ENCODE data around the gene FGF14.

The FGF14 gene

DNA sequence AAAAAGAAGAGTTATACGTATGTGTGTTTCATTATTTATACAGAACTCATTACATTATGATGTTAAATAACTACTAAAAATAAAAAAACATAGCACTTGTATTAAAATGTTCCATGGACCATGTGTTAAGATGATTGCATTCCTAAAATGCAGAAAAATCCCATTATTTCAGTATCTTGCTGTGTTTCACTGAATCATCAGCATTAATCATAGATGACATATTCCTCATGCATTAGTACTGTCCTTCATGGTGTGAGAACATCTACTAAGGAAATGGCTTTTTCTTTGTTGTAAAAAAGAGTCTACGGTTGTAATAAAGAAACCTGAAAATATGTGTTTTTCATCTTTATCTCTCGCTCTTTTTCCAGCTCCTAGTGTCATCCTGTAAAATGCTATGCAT lies 416.5 kb downstream of the FGF14 start:
- no peak for DNase-seq (ENCODE audit: low read depth)

DNA sequence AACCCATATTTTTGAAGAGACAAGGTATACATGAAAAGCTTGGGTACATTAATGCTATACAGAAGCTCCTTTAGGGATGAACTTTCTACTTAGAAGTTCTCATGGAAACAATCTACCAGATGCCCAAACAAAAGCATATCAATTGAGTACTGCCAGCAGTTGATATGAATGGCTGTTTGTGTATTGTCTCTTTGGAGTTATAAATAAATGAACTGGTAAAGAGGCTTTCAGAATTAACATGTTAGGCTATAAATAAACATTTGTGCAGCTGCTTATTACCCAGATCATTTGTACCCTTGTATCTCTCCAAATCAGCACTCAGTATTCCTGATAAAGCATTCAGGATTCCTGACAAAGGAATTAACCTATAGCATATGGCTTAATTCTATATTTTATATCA lies 418.9 kb downstream of the FGF14 start:
- no peak for DNase-seq (ENCODE audit: low read depth)

DNA sequence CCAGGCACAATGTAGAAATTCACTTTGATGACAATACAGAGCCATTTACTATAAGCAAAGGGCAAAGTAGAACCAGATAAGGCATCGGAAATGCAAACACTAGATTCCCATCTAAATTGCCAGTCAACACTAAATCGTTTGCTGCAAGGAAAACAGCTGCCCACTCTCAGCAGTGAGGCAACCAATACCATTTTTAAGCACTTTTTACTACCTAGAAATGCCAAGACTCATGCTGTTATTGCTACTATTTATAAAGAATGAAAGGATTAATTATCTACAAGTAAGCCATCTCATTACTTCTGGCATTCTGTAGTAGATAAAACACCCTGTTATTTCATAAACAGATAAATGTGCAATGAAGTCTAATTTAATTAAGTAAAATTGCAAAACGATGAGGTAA lies 422.0 kb downstream of the FGF14 start:
- DNase-seq (ENCODE audit: low read depth): no peak

DNA sequence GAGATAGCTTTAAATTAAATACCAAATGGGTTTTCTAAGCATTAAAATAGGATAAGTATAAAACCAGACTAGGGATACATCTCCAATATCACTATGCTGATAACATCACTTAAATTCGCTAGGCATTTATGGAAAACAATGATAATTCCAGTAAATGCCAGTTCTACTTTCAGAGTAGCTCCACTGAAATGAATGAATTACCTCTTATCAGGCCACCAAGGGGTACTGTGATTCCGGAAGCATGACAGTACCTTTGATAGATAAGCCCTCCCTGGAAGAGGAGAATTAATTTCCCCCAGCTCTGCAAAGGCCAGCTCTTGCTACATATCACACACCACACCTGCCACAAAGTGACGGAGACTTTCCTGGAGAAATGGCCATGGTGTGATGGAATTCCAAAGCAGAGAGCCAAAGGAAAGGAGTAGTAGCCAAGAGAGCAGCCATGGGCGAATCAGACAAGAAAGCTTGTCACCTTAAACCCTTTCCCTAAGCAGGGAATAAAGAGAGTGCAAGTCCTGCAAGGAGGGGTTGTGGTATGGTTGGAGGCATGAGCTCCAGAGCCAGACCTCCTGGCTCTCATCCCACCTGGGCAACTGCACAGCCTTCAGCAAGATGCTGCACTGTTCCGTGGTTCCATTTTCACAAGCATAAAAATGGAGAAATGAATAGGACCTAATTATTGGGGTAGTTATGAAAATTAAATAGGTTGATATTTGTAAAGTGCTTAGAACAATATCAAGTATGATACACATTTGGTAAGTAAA lies 423.1 kb downstream of the FGF14 start:
- DNase-seq (ENCODE audit: low read depth): no peak

DNA sequence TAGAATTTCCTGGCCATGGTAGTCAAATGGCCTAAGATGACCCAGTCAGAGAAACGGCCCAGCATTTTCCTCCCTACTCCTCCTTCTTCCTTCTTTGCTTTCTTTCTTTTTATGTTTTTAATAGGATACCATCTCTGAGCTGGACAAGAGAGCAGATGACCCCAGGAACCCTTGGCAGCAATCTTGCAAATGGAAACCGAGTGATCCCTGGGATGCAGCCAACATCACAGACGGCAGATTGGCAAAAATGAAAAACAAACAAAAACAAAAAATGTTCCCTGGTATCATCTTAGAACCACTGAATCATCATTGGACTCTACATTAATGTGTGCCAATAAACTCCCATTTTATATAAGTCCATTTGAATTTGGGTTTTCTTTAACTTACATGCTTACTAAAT lies 424.4 kb downstream of the FGF14 start:
- no peak for DNase-seq (ENCODE audit: low read depth)

DNA sequence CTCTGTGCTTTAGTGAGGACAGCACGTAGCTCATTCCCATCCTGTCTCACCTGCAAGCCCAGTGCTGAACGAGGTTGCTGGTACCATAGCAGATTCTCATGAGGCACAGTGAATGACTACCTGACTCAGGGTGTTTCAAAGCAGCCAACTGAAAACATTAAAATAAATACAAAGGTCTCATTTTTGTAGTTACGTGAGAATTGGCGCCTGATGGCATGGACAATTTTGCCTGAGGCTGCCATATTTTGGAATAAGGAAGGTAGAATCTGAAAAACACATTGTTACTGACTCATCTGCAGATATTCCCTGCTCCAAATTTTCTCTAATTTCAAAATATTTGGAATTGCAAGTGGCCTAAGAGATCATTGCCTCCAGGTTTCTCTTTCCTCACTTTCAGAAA lies 429.7 kb downstream of the FGF14 start:
- no peak for DNase-seq (ENCODE audit: low read depth)

DNA sequence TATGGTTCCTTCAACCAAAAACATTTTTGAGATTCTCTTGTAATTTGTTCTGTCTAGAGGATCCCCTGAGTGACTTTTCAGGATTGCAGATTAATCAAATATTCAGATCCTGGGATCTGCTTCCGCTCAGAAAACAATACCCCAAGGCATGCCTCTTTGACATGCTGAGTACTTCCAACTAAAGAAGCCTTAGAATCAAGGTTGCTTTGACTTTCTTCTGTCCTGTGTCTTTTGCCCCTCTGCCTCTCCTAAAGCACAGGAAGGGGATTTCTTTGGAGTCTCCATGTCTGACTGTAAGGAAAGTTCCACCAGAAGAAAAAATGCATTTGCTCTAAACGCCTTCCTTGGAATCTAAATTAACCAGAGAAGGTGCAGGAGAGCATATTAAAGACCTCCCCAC lies 431.5 kb downstream of the FGF14 start:
- no peak for DNase-seq (ENCODE audit: low read depth)

DNA sequence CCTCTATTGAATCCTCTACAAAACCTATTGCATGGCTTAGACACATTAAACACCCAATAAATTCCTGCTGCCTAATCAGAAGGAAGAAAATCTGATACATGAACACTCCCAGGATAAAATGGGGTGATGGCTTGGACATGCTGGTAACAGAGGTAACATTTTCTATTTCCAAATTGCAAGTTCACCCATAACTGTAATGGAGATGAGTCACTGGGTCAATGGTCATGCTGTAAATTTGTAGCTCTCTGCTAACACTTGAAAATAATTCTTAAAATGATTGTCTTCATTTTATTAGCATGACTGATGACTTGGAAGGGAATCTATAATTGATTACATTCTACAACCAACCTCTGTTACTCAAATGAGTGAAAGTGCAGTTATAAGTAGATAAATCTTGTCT lies 434.1 kb downstream of the FGF14 start:
- no peak for DNase-seq (ENCODE audit: low read depth)

DNA sequence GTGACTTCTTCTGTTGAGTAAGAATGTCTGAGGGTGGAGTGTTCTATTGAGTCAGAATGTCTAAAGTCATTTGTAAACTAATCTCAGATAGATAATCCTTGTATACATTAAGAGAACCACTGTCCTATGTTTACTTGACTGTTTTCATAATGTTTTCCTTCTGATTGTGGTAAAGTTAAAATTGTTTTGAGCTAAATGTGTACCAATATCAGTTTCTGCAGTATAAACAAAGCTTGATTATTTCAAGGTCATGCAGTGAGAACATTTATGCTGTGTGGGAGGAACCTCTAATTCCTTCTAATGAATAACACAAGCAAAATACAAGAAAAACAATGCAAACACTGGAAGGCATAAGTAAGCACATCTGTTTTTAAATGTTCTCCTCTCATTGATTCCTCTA lies 434.6 kb downstream of the FGF14 start:
- DNase-seq (ENCODE audit: low read depth): no peak

DNA sequence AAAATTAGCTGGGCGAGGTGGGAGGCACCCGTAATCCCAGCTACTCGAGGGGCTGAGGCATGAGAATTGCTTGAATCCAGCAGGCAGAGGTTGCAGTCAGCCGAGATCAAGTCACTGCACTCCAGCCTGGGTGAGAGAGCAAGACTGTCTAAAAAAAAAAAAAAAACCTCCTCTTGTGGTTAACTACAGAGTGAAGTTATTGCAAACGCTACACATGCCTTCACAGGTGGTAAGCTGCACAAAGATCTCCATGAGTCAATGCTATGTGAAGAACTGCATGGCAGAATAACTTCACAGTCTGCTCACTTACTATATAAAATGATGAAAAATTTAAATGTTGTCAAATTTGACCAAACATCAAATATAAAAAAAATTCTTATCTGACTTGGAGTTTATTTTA lies 436.8 kb downstream of the FGF14 start:
- DNase-seq (ENCODE audit: low read depth): no peak

DNA sequence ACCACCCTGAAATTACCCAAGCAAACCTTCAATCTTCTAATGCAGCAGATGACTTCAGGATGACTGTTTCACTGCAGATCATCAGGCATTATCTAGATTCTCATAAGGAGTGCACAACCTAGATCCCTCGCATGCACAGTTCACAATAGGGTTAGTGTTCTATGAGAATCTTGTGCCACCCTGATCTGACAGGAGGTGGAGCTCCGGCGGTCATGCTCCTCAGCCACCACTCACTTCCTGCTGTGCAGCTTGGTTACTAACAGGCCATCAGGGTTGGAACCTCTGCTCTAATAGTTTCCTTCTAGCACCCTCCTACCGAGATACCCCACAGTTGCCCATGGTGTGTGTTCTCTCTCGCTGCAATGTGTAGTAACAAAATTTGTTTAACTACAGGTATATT lies 442.8 kb downstream of the FGF14 start:
- DNase-seq (ENCODE audit: low read depth): no peak

DNA sequence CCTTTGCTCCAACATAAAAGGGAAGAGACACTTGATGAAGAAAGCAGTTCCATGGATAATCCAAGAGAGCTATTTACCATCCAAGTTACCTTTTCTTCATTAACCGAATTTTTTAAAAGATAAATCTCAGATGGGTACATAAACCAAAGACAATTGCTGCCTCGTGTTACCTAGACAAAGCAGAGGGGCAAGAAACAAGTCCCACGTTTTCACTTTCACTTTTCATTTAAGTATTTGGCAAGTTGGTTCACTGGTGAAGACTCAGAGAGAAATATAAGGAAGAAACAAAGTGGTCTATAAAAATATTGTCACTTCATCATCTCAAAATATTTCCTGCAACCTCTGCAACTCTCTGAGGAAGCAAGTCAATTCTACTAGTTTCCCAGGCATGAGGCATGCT lies 446.1 kb downstream of the FGF14 start:
- DNase-seq (ENCODE audit: low read depth): no peak

DNA sequence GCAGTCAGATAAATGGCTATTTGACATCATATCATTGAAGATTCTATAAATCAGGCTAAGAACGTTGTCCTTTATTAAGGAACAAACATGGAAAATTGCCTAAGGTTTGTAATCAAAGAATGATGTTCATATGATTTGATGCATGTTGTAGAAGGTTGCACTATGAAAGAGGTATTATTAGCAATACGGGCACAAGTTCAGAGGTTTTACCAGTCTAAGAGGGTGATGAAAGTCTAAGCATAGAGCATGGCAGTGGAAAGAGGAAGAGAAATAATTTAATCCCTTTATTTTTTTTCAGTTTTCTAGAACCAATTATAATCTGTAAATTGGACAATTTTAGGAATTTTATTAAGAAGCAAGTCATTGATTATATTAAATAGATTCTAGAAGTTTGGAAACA lies 450.7 kb downstream of the FGF14 start:
- no peak for DNase-seq (ENCODE audit: low read depth)

DNA sequence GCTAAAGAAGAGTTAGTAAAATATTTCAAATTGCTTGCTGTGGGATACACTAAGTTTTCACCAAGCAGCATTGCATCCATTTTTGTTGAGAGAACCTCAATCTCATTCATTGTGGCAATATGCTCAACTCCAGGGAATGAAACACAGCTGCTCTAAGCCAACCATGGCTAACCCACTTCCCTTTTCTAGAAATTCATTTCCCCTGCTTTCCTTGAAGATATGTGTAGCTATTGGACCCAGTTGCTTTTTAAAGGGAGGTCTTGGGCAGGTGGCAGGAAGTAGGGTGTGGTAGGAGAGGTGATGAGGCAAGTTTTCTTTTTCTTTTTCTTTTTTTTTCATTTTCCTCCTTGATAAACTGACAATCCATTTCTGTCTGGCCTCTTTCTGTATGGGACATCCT lies 452.2 kb downstream of the FGF14 start:
- DNase-seq (ENCODE audit: low read depth): no peak

DNA sequence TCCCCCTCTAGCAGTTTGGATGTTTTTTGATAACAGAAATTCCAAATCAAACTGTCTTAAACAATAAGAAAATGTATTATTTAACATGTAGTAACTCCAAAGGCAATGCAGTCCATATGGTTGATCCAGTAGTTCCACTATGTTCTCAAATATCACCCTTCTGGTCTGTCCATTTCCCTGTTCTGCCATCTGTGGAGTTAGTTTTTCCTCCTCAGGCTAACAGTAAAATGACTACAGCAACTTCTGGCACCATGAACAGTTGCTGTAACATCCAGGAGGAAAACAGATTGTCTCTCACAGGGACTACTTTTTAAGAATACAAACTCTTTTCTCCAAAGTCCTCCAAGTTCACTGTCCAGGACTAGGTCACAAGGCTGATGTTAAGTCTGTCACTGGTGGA lies 455.4 kb downstream of the FGF14 start:
- DNase-seq (ENCODE audit: low read depth): no peak

DNA sequence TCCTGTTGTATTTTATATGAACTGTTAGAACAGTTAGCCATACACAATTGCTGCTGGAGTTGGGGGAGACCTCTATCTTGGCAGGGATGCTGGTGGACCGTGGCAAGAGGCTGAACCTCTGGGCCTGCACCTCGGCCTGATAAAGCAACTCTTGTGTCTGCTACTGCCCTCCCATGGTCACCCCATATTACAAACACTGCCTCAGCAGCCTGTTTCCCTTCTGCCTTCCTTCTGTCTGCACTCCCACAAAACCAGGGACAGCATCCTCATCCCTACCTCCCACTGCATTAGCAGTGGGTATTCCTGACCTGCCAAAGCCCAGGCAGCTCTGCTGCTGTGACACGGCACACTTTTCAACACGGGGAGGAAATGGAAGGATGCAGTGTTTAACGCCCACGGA lies 456.4 kb downstream of the FGF14 start:
- DNase-seq (ENCODE audit: low read depth): no peak

DNA sequence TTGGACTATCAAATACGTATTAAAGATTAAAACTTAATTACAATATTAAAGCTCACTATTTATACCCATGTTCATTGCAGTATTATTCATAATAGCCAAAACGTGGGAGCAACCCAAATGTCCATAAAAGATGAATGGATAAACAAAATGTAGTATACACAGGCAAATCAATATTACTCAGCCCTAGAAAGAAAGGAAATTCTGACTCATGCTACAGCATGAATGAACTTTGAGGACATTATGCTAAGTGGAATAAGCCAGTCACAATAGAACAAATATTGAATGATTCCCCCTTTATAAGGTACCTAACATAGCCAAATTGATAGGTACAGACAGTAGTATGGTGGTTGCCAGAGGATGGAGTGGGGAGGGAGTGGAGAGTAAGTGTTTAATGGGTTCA lies 457.3 kb downstream of the FGF14 start:
- no peak for DNase-seq (ENCODE audit: low read depth)

DNA sequence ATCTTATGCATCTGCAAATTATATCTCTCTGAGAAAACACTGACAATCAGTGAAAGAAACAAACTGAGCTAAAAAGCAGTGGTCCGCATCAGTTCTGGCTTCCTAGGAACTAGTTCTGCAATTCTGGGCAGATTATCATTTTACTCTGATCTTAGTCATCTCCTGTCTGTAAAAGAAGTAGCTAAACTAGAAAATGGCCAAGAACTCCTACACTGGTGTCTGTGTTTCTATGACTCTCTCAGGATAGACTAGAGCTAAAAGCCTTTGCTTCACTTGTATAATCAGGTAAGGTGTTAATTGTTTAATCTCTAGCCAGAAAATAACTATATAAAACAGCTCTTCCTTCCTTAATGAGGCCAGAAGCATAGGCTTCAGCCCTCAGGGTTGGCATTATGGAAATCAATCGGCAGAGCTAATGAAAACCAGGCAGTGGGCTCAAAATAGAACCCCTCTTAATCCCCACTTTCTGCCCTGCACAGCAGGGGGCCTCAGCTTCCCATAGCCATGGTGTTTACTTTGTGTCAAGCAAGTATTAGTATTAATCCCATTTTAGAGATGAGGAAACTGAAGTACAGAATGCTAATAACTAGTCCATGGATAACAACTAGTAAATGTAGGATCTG lies 459.2 kb downstream of the FGF14 start:
- no peak for DNase-seq (ENCODE audit: low read depth)

DNA sequence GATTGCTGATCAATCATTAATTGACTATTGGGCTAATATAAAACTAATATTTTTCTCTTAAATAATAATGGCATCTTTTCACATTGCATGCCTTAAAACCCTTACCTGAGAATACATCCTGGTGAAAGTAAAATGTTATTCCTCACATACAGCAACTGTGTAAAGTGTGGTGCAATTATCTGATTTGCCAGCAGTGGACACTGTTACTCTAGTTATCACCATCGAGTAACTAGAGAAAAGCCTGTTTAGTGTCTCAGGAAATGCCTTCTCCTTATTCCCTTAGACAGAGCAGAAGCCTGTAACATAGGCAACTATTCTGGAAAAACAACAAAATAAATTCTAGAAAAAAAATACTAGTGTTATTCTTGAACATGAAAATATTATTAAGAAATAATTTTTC lies 459.8 kb downstream of the FGF14 start:
- no peak for DNase-seq (ENCODE audit: low read depth)

DNA sequence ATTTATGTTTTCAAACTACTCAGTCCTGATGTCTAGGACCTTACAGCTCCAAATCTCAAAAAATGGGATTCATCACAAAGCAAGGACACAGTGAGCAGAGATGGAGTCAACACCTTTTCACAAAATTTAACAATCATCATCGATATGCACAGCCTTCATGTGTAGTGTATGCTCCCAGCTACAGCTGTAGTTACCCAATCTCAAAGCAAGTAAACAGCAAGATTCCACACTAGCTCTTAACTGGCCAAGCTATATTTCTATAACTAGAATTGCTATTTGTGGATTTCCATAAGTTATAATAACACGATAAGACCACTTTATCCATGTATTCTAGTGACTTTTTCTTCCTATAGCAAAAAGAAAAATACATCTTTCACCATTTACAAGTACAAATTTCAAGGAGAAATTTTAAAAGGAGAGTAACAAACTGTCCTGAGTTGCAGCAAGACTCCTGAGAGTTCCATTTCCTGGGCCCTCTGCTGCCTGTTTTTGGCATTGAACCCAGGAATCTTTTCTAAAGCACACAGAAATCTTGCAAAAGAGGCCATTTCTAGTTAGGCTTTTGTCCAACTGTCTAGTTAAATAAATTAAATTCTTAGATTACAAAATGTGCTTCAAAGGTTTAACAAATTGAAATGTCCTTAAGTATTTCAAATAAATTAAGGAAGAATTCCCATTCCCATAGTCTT lies 460.6 kb downstream of the FGF14 start:
- no peak for DNase-seq (ENCODE audit: low read depth)

DNA sequence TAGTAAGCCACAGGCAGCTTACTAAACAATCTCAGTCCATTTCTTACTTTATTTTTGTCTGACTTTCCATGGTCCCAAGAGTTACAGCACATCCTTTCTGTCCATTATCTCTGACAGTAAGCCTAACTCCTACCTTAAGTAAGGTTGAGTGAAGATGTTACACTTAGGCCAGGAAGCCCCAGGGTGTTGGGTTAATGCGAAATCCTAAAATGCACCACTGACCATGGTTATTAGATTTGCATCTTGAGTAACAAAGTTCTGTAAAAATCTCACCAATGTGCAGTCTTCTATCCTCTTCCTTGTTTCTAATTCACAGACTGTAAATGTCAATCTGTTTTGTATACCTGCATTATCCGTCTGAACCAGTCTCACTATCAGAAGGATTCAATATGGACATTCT lies 462.5 kb downstream of the FGF14 start:
- DNase-seq (ENCODE audit: low read depth): no peak

DNA sequence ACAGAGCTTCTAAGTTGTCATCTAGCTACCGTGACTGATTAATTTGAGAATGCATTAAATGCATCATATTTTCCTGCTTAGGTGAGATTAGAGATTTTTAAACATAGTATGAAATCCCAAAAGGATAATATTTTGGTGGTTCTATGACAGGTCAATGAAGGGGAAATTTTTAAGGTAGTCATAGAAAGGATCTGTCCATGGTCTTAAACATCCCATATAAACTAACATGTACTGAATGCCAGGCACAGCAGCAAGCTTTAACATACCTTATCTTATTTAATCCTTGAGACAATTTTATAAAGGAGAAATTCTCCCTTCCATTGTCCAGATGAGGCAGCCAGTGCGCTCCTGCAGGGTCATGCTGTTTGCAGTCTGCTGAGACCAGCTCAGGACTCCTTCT lies 466.0 kb downstream of the FGF14 start:
- DNase-seq (ENCODE audit: low read depth): no peak

DNA sequence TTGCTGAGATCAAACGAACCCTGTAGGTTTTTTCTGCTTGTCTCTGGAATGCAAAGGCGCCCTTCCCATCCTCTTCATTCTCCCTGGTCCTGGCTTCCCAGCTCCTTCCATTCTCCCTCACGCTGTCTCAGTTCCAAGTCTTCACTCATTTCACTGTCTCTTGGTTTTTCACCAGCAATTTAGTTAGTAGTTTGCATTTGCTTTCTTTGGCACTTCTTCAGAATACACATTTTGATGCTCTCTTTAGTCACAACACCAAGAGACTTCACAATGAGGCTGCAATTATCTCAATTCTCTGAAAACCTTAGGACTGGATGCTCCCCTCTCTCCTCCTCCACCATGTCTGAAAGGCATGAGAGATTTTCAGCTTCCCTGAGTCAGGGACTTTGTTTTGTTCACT lies 470.7 kb downstream of the FGF14 start:
- no peak for DNase-seq (ENCODE audit: low read depth)

DNA sequence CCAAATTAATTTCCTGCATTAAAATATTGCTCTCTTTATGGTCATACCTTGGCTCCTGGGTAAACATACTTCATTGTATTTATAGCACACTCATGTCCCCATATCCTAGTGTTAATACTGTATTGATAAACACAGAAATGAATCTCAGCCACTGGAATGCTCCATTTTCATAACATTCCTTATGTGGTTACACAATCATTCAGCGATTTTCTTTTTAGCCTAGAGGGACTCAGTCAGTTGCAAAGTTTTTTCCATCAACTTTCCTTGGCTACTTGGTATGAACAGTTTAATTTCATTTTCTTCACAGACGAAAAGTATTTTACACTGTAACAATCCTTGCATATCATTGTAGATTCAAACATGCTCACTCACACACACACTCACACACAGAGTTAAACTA lies 471.5 kb downstream of the FGF14 start:
- DNase-seq (ENCODE audit: low read depth): no peak
